ENCODE data around the gene CD300LB. TPM values are rescaled to one million over a fixed set of nuclear protein-coding genes. Genes with fewer than 3 reads are reported as not detected.
"Not testable (repeated sequence)": the region's sequence is repeated elsewhere in the genome, so short reads cannot be mapped to it uniquely, and the experiment has no call there.

Gene CD300LB
- not detected for total RNA-seq

DNA sequence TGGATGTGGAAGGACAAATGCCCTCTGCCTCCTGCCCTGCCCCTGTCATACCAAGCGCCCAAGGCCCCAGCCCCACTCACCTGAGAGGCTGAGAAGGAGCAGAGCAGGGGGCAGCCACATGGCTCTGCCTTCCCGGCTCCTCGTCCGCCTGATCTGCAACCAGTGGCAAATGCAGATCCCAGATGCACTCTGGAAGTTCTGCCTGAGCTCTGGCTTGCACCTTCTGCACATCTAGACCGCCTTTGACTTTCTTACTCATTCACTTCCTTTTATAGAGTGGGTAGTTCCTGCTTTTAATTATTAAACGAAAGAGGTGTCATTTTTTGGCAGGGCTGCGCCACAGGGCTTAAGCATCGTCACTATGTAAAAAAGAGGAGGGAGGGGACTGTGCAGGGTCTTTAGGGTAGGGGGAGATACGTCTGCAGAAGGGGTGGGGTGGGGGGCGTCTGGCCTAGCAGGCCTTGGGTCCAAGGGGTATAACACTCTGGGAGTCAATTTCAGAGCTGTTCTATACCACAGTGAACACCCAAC, at the start of gene CD300LB:
Gene CD300LB, minus strand, starts transcription at position 245 of the 531 bp plus-strand sequence. Its CDS starts 125 bp downstream, at position 120.
- DNase-seq (ENCODE audit: low spot score in 2 of 2) (no peak), ATAC-seq (no peak)
- no peaks in the 10 kb centered on the region for H3K9me3 Mint-ChIP-seq
- H3K36me3 Mint-ChIP-seq = no peaks in the 10 kb centered on the region
- no peak within 1 kb of the TSS for H3K27ac Mint-ChIP-seq

DNA sequence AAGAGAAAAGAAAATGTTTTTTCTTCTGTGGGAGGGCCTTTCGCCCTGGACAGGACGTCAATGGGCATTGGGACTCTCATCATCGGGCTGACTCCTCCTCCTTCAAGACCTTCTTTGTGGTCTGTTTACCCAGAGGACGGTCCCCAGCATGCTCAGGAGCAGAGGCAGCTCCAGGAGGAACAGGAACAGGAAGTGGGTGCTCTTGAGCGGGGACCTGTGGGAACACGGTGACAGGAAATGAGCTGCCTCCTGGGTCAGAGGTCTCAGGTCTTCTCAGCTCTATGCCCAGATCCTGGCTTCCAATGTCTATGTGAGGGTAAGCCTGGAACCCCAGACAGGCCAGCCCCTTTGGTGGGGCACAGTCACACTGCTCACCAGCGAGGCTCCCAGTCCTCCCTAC, 48.6 kb upstream of the CD300LB start:
- peak in 1 of 2 donors; percentile 33 for ATAC-seq

DNA sequence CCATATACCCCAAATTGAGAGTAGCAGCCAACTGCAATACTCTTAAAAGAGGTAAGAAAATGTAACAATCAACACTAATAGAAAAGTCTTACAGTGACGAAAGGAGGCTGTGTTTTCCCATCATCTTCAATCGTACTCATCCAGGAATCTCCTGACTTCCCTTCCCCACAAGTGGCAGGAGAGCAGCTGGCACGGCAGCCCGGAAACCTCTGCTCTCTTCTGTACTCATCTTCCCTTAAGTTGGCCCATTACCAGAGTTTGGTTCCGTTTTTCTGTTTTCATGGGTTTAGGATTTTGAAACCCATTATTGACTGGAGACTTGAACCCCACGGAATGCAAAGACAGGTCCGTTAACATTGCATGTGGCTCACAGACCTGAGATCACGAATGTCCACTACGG, 47.7 kb upstream of the CD300LB start:
- no peak overlapping the region for H3K27ac Mint-ChIP-seq
- peaks cover 0 to 10% of the 10 kb centered on the region in 2 donors for H3K9me3 Mint-ChIP-seq
- ATAC-seq (no peak), DNase-seq (ENCODE audit: low spot score in 2 of 2) (no peak)
- H3K36me3 Mint-ChIP-seq = no peaks in the 10 kb centered on the region

More for the DNA sequence above, 48.6 kb upstream of the CD300LB start:
- Mint-ChIP-seq H3K27ac (no peak overlapping the region), H3K9me3 (peaks cover 0 to 14% of the 10 kb centered on the region in 2 donors), H3K36me3 (no peaks in the 10 kb centered on the region)
- DNase-seq (ENCODE audit: low spot score in 2 of 2) = no peak

DNA sequence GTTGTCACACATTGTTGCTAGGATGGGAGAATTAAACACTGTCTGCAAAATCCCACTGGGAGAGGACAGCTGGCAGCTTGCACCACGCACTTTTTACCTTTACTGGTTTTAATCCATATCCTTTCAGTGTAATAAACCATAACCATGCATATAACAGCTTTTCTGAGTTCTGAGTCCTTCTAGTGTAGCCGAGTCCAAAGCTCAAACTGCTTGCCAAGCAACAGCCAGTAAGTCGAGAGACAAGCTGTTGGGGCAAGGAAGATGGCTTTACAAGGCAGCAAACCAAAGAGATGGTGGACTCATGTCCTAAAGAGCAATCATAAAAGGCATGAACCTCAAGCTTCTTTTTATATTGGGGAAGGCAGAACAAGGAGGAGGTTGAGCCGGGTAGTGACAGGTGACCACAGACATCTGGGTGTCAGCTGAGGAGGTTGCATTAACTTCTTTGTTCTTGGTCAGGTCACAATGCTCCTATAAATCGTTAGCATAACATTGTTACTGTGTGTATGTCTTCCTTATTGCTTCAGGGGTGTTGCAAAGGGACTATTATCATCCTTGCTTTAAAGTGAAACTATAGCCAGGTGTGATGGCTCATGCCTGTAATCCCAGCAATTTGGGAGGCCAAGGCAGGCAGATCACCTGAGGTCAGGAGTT, 43.3 kb upstream of the CD300LB start:
- Mint-ChIP-seq H3K27ac (no peak overlapping the region), H3K9me3 (peaks cover 0 to 5% of the 10 kb centered on the region in 2 donors), H3K36me3 (no peaks in the 10 kb centered on the region)
- ATAC-seq (no peak), DNase-seq (ENCODE audit: low spot score in 2 of 2) (no peak)

DNA sequence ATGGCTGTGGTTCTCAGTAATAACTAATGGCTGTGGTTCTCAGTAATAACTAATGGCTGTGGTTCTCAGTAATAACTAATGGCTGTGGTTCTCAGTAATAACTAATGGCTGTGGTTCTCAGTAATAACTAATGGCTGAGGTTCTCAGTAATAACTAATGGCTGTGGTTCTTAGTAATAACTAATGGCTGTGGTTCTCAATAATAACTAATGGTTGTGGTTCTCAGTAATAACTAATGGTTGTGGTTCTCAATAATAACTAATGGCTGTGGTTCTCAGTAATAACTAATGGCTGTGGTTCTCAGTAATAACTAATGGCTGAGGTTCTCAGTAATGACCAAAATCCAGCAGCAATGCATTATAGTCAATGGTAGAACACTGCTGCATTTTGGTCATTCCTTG, 42.4 kb upstream of the CD300LB start:
- not testable (repeated sequence) for DNase-seq (ENCODE audit: low spot score in 2 of 2); ATAC-seq; H3K9me3 Mint-ChIP-seq; H3K36me3 Mint-ChIP-seq; H3K27ac Mint-ChIP-seq

DNA sequence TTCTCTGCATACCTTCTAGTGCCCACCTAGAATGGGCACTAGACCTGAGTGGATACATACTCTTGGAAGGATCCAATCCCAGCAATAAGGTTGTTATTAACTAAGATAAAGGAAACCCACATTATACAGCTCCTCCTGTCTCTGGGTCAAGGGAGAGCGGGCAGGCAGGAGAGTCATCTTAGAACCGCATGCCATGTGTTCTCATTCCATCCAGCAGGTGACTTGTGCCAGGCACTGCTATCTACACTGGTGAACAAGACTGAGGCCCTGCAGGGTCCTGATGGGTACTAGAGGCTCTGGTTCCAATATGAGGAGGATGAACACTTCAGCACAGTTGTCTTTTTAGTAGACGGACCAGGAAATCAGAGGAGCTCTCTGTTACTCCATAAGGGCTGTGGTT, 41.9 kb upstream of the CD300LB start:
- no peak overlapping the region for H3K27ac Mint-ChIP-seq
- no peaks in the 10 kb centered on the region for H3K36me3 Mint-ChIP-seq
- H3K9me3 Mint-ChIP-seq = no peaks in the 10 kb centered on the region
- no peak for DNase-seq (ENCODE audit: low spot score in 2 of 2)
- ATAC-seq = no peak

DNA sequence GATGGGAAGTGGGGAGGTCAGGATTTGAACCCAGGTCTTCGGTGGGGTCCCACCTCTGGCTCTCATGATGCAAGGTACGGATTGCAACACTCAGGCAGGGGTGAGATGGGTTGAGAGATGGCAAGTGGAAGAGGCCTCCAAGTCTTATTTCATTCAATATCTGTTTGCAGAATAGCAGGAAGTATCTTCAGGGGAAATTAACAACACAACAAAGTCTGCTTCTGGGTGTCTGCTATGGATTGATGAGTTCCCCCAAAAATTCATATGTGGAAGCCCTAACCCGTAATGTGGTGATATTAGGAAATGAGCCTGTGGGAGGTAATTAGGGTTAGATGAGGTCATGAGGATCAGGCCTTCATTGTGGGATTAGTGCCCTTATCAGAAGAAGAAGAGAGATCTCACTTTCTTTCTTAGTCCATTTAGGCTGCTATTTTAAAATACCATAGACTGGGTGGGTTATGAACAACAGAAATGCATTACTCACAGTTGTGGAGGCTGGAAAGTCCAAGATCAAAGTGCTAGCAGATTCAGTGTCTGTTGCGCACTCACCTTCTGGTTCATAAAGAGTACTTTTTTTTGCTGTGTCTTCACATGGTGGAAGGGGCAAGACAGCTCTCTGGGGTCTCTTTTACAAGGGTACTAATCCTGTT, 40.5 kb upstream of the CD300LB start:
- no peak for DNase-seq (ENCODE audit: low spot score in 2 of 2)
- H3K9me3 Mint-ChIP-seq = no peaks in the 10 kb centered on the region
- peak; percentile 26 to 62 for ATAC-seq
- peak overlapping the region in 1 of 2 donors; percentile 40 for H3K27ac Mint-ChIP-seq
- H3K36me3 Mint-ChIP-seq = no peaks in the 10 kb centered on the region

DNA sequence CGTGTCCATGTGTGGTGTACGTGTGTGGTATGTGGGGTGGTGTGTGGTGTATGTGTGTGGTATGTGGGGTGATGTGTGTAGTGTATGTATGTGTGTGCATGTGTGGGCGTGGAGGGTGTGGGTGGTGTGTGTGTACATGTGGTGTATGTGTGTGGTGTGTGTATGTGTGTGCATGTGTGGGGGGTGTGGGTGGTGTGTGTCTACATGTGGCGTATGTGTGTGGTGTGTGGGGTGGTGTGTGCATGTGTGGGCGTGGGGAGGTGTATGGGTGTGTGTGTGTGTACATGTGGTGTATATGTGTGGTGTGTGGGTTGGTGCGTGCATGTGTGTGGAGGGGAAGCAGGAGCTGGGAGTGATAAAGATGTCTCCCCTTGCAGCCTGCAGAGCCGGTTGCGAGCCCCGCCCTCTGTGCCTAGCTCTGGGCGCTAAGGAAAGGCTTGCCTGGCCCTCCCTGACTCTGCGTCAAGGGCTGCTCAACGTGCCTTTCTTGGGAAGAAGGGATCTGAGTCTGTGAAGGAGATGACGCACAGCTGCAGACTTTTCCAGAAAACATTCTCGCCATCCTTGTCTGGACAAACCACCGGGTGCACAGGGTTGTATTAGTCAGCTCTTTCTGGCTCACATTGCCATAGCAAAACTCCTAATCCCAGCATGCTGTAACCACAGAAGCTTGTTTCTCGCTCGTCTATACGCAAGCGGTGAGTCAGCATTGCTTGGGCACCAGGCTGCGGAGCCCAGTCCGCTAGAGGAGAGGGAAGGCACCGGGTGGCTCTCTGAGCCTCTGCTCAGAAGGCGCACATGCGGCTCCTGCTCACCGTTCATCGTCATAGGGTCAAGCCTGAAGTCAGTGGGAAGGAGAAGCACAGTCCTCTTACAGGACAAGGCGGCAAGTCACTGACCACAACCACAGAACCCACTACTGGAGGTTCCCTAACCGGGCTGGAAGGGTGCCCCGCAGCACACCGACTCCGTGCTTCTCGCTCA, 38.0 kb upstream of the CD300LB start:
- no peaks in the 10 kb centered on the region for H3K36me3 Mint-ChIP-seq
- ATAC-seq (peak; percentile 82 to 87), DNase-seq (ENCODE audit: low spot score in 2 of 2) (peak; percentile 14 to 60)

DNA sequence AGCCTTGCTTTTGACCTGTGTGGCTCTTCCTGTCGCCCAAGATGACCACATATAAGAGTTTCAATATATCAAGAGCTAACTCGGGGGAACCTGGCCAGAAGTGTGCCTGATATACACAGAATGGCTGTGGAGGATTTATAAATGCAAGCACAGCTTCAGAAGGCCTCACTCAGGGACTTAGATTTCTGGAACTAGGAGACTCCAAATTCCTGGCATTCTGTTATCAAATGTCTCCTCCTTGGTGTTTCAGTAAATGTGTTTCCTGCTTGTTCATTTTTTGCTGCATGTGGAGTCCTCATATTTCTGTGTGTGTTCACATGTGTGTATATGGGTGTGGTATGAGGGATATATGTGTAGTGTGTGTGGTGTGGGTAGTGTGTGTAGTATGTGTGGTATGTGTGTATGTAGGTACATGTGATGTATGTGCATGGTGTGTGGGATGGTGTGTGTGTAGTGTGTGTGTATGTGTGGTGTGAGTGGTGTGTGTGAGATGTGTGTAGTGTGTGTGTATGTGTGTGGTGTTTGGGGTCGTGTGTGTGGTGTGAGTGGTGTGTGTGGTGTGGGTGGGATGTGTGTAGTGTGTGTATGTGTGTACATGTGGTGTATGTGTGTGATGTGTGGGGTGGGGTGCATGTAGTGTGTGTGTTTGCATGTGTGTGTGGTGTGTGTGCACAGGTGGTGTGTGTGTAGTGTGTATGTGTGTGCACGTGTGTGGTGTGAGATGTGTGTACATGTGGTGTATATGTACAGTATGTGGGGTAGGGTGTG, 37.0 kb upstream of the CD300LB start:
- ATAC-seq = no peak
- Mint-ChIP-seq H3K36me3 (no peaks in the 10 kb centered on the region), H3K27ac (no peak overlapping the region), H3K9me3 (no peaks in the 10 kb centered on the region)
- no peak for DNase-seq (ENCODE audit: low spot score in 2 of 2)

More for the DNA sequence above, 38.0 kb upstream of the CD300LB start:
- Mint-ChIP-seq H3K27ac (no peak overlapping the region), H3K9me3 (no peaks in the 10 kb centered on the region)

DNA sequence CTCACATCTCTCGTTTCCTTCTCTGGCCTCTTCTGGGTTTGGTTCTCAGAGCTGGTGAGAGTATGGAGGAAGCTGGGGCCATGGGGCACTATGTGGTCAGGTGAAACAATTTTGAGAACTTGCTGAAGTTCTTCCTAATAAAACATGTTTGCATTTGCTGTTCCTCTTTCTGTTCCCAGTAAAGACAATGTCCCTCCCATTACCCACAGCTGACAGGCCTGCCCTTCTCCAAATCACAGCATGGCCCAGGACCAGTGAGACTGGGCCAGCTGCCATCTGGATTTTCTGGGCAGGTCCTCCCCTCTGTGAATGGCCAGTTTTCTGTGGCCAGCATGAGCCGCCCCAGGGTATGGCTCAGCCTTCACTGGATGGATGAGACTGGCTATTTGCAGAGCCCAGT, 36.1 kb upstream of the CD300LB start, which contains the start of gene CD300H:
Gene CD300H, minus strand, starts transcription at position 113 of the 400 bp plus-strand sequence.
- ATAC-seq = no peak
- no peaks in the 10 kb centered on the region for H3K36me3 Mint-ChIP-seq
- H3K9me3 Mint-ChIP-seq = no peaks in the 10 kb centered on the region

DNA sequence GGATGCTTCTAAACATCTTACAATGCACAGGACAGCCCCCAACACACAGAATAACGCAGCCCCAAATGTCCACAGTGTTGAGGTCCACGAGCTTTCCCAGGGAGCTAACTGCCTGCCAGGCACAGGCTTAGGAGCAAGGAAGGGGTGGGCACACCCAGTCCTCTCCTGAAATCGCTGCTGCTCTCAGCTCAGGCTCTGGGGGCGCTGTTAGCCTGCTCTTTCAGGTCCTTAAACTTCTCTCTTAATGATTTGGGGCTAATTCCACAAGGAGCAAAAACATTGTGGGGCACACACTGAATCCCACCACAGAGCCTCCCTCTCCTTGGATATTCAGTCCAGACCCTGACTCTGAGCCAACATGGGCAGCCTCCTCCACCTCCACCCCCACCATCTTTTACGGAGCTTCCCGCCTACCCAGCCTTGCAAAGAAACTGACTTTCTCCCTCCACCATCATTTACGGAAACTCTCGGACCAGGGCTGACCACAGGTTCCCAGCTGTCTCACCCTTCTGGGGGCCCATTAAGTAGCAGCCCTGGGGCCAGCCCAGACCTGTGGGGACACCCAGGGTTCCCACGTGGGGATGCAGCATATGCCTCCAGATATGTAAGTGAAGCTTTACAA, 35.0 kb upstream of the CD300LB start:
- Mint-ChIP-seq H3K36me3 (no peaks in the 10 kb centered on the region), H3K27ac (no peak overlapping the region), H3K9me3 (no peaks in the 10 kb centered on the region)
- DNase-seq (ENCODE audit: low spot score in 2 of 2) (peak in 1 of 2 donors; percentile 29), ATAC-seq (peak in 1 of 2 donors; percentile 48)

More for the DNA sequence above, 36.1 kb upstream of the CD300LB start, which contains the start of gene CD300H:
- no peak for DNase-seq (ENCODE audit: low spot score in 2 of 2)
- no peak within 1 kb of the TSS for H3K27ac Mint-ChIP-seq

DNA sequence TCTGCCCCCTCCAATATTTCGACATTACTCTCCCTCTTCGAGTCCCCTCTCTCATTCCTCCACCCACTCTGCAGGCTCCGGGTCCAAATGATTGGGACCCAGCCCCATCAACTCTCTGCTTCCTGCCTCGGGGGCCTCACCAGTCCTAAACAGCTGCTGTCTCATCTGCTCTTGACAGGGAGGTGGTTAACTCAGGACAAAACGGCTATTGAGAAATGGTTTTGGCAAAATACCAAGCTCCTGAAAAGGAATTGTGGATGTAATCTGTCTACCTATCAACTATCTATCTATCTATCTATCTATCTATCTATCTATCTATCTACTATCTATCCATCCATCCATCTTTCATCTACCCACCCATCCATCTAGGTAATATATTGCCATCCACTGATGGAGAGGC, 33.9 kb upstream of the CD300LB start:
- DNase-seq (ENCODE audit: low spot score in 2 of 2) = no peak
- no peak for ATAC-seq

DNA sequence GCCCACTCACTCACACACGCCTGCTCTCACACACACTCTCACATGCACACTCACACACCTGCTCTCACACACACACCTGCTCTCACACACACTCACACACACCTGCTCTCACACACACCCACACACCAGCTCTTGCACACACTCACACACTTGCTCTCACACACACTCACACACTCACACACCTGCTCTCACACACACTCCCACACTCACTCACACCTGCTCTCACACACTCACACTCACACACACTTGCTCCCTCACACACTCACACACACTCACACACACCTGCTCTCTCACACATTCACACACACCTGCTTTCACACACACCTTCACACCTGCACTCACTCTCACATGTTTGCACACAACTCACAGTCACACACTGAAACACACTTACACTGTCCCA, 32.1 kb upstream of the CD300LB start:
- no peak for ATAC-seq
- Mint-ChIP-seq H3K27ac (no peak overlapping the region), H3K36me3 (no peaks in the 10 kb centered on the region), H3K9me3 (no peaks in the 10 kb centered on the region)
- DNase-seq (ENCODE audit: low spot score in 2 of 2) = no peak

More for the DNA sequence above, 33.9 kb upstream of the CD300LB start:
- Mint-ChIP-seq H3K9me3 (no peaks in the 10 kb centered on the region), H3K36me3 (no peaks in the 10 kb centered on the region), H3K27ac (no peak overlapping the region)

DNA sequence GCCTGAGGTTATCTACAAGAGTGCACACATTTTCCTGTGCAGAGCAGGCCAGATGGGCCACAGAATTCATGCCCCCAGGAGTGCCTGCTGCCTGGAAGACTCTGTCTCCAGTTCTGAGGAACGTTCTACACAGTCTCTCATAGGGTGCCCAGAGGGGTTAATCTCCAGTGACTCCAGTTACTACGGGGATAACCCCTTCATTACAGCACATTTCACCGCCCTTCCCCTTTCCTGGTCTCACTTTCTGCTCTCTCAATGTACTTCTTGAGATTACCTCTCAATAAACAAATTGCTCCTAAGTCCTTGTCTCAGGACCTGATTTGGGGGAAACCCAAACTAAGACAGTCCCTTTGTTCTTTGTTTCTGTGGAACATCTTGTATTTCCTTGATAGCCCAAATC, 30.3 kb upstream of the CD300LB start:
- Mint-ChIP-seq H3K9me3 (no peaks in the 10 kb centered on the region), H3K36me3 (no peaks in the 10 kb centered on the region), H3K27ac (peak overlapping the region in 1 of 2 donors; percentile 0)
- ATAC-seq (no peak), DNase-seq (ENCODE audit: low spot score in 2 of 2) (no peak)

DNA sequence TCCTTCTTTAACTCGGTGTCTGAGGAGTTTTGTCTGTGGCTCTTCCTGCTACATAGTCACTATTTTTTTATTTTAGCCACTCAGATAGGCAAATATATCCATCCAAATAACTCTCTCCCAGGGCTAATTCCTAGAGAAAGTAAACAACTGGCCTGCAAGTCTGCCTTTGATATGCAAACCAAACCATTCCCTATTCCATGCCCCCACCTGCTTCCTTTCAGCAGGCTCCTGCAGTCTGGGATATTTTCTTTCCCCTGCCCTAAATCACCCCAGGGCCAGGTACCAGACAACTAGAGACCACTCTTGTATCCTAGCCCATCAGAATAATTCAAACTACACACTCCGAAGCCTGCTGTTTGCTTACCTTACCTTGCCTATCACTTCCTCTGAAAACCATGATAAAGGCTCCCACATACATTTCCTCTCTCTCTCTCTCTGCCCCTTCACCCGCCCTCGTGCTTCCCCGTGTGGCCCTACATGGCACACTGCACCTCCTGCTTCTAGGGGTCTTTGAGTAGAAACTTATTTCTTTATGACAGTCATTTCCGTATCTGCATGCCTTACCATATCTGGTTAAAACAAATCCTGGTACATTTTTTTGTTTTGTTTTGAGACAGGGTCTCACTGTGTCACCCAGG, 27.7 kb upstream of the CD300LB start:
- Mint-ChIP-seq H3K27ac (no peak overlapping the region), H3K9me3 (peaks cover 4 to 5% of the 10 kb centered on the region in 2 donors), H3K36me3 (no peaks in the 10 kb centered on the region)
- DNase-seq (ENCODE audit: low spot score in 2 of 2) = no peak
- ATAC-seq = no peak
